ENCODE results near the gene JCAD.

- no peak for TF ChIP-seq CTCF (IDR thresholded peaks at IDR 0.05)
- no peak for TF ChIP-seq POLR2A (IDR thresholded peaks at IDR 0.05)
These were observed 33.3 kb downstream of the JCAD start for GRCh38 chr10:30026080-30026479.

All from adrenal gland (tissue), 5 donors.